Natural killer cell (primary cell): ENCODE data around the gene MIOX. TPM values are rescaled to one million over a fixed set of nuclear protein-coding genes. Genes with fewer than 3 reads are reported as not detected.

Experiments used
- ATAC-seq, 3 donors: fragments of 150-1000 bp in 2 of 3; fragments of 200-7000 bp in 1 of 3; cut with Tn5 transposase; 1 replicate in 1 of 3; 2 replicates in 2 of 3; pipeline ENCODE4 v1.10.0; 2021; ENCODE audit warnings: mild to moderate bottlenecking in 2 of 3, moderate library complexity in 2 of 3
- DNase-seq, 2 donors: peaks; one replicate each; pipeline versions ENCODE4 v3.0.0 to v3.0.0-alpha.2; 2013 to 2021; ENCODE audit warnings: mixed read lengths in 1 of 2
- H3K27ac ChIP-seq: one replicate; pipeline ENCODE4 v1.5.1; 2013; ENCODE audit warnings: mild to moderate bottlenecking, low read length
- H3K27me3 ChIP-seq: one replicate; pipeline ENCODE4 v1.6.1; 2013; ENCODE audit warnings: low read length; ENCODE audit not compliant: control insufficient read depth, insufficient read depth
- H3K36me3 ChIP-seq: one replicate; pipeline ENCODE4 v1.6.1; 2013; ENCODE audit warnings: low read length; ENCODE audit not compliant: control insufficient read depth, insufficient read depth
- H3K4me1 ChIP-seq: one replicate; pipeline ENCODE4 v1.6.1; 2013; ENCODE audit warnings: low read length; ENCODE audit not compliant: control insufficient read depth, insufficient read depth
- H3K4me3 ChIP-seq: one replicate; pipeline ENCODE4 v1.5.1; 2013; ENCODE audit warnings: low read length
- H3K9me3 ChIP-seq: one replicate; pipeline ENCODE4 v1.6.1; 2013; ENCODE audit warnings: low read length; ENCODE audit not compliant: control insufficient read depth, insufficient read depth
- H3K27ac Mint-ChIP-seq, 2 donors: one replicate each; pipeline ENCODE4 v1.8.0; 2022; ENCODE audit warnings: mild to moderate bottlenecking in 2 of 2, mixed read lengths in 2 of 2, moderate library complexity in 1 of 2
- H3K27me3 Mint-ChIP-seq, 2 donors: one replicate each; pipeline ENCODE4 v1.8.0; 2022; ENCODE audit warnings: low read depth in 2 of 2, mixed read lengths in 2 of 2
- H3K36me3 Mint-ChIP-seq: one replicate; pipeline ENCODE4 v1.8.0; 2022; ENCODE audit warnings: mixed read lengths
- H3K4me1 Mint-ChIP-seq, 2 donors: one replicate each; pipeline ENCODE4 v1.8.0; 2022; ENCODE audit warnings: mixed read lengths in 2 of 2
- H3K4me3 Mint-ChIP-seq: one replicate; pipeline ENCODE4 v1.8.0; 2022; ENCODE audit warnings: mild to moderate bottlenecking, moderate library complexity, mixed read lengths
- H3K9me3 Mint-ChIP-seq, 2 donors: one replicate each; pipeline ENCODE4 v1.8.0; 2022; ENCODE audit warnings: mixed read lengths in 2 of 2
- CTCF ChIP-seq: fragments of 200-600 bp; IDR thresholded peaks from one replicate; pipeline ENCODE4 v1.8.0; 2022; ENCODE audit warnings: antibody characterized with exemption
- WGBS: methylation state at CpG from one replicate; pipeline ENCODE4 v1.1.7; 2013; ENCODE audit warnings: missing lambda C conversion rate; ENCODE audit not compliant: insufficient coverage; 5-methylcytosine and 5-hydroxymethylcytosine counted together
- intact Hi-C: fragments of 100-400 bp; cut with micrococcal nuclease; formaldehyde crosslinking; loops from one replicate; pipeline ENCODE4 v1.14.2; 2022
- total RNA-seq, 4 donors: library from RNA; stranded (reverse); fragments of 120-200 nt in 1 of 4; gene quantifications; one replicate each; pipeline versions ENCODE4 v1.2.3 to v1.2.4, GENCODE V29; 2013 to 2022

The MIOX gene
- total RNA-seq, 3 donors from 2014 or later (not counting 1 experiment from before 2014, with no cell fraction given): 0.23 TPM; not detected in 2

GRCh38 chr22:50444663-50445062, 42.0 kb upstream of the MIOX start:
- ATAC-seq: peak in 2 of 3 donors; percentile 3 to 4
- Mint-ChIP-seq H3K9me3 (no peaks in the 10 kb centered on the region), H3K27ac (peak overlapping the region; percentile 85 to 90), H3K4me3 (peak overlapping the region; percentile 71), H3K27me3 (no peaks in the 10 kb centered on the region), H3K36me3 (peaks cover 5% of the 10 kb centered on the region), H3K4me1 (peaks cover 38 to 50% of the 10 kb centered on the region in 2 donors)
- WGBS: 67% methylated on average over 5 of the region's 5 CpGs
- H3K4me1 ChIP-seq: peaks cover 63% of the 10 kb centered on the region
- intact Hi-C loops: no loop called here
- peaks cover 49% of the 10 kb centered on the region for H3K36me3 ChIP-seq
- H3K27ac ChIP-seq: peak overlapping the region; percentile 91
- no peaks in the 10 kb centered on the region for H3K9me3 ChIP-seq
- H3K27me3 ChIP-seq: no peaks in the 10 kb centered on the region
- no peak for DNase-seq
- H3K4me3 ChIP-seq: no peak overlapping the region
- TF ChIP-seq CTCF: no peak

- ATAC-seq: peak; percentile 61 to 71 (median 63)
- Histone ChIP-seq H3K27ac (peak overlapping the region; percentile 91), H3K9me3 (no peaks in the 10 kb centered on the region), H3K27me3 (no peaks in the 10 kb centered on the region), H3K36me3 (peaks cover 43% of the 10 kb centered on the region), H3K4me1 (peaks cover 68% of the 10 kb centered on the region), H3K4me3 (no peak overlapping the region)
- WGBS: 32% methylated on average over 29 of the region's 30 CpGs
- peak overlapping the region; percentile 85 to 90 for H3K27ac Mint-ChIP-seq
- H3K27me3 Mint-ChIP-seq: no peaks in the 10 kb centered on the region
- H3K4me3 Mint-ChIP-seq: peak overlapping the region; percentile 71
- peaks cover 41 to 54% of the 10 kb centered on the region in 2 donors for H3K4me1 Mint-ChIP-seq
- intact Hi-C loops: no loop called here
- DNase-seq: peak; percentile 43 to 68
- H3K9me3 Mint-ChIP-seq: no peaks in the 10 kb centered on the region
- peaks cover 7% of the 10 kb centered on the region for H3K36me3 Mint-ChIP-seq
- TF ChIP-seq CTCF: no peak
Measured at GRCh38 chr22:50445071-50445879, 41.4 kb upstream of the MIOX start.

- Mint-ChIP-seq H3K9me3 (no peaks in the 10 kb centered on the region), H3K36me3 (peaks cover 10% of the 10 kb centered on the region), H3K27me3 (no peaks in the 10 kb centered on the region), H3K4me1 (peaks cover 43 to 54% of the 10 kb centered on the region in 2 donors), H3K4me3 (peak overlapping the region; percentile 71), H3K27ac (peak overlapping the region; percentile 85 to 90)
- WGBS: 89% methylated on average over 15 of the region's 17 CpGs
- H3K36me3 ChIP-seq: peaks cover 41% of the 10 kb centered on the region
- TF ChIP-seq CTCF: no peak
- H3K27ac ChIP-seq: peak overlapping the region; percentile 91
- H3K27me3 ChIP-seq: no peaks in the 10 kb centered on the region
- no peak for ATAC-seq
- DNase-seq: no peak
- peaks cover 68% of the 10 kb centered on the region for H3K4me1 ChIP-seq
- H3K4me3 ChIP-seq: no peak overlapping the region
- no peaks in the 10 kb centered on the region for H3K9me3 ChIP-seq
- intact Hi-C loops: no loop called here
Measured at GRCh38 chr22:50445880-50446707, 40.6 kb upstream of the MIOX start.
